HG03575 (cell line): Measurements from ENCODE around the gene CMTM5.

Experiments
- ATAC-seq: cut with Tn5 transposase; IDR thresholded peaks from one replicate; pipeline ENCODE4 v1.9.1; 2021; ENCODE audit not compliant: unreplicated experiment, insufficient number of reproducible peaks, low FRiP score; ENCODE audit errors: extremely low read depth

Gene CMTM5

GRCh38 chr14:23356662-23357061 is 20.2 kb upstream of the CMTM5 start:
- ATAC-seq: no peak

DNA sequence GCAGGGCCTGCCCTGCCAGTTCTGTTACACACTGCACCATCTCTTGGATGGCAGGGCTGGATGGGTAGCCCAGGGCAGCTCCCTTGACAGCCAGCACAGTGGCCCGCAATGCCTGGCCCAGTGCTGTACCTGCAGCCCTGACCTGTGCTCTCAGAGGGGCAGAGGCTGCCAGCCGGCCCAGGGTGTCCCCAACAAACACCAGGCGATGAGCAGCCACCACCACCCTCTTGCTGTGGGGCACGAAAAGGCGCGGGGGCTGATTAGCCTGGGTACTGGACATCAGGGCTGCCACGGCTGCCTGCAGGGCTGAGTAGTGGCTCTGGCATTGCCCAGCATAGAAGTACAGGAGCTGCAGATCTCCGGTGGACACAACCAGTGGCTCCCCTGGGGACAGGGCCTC is 19.6 kb upstream of the CMTM5 start:
- ATAC-seq: no peak

DNA sequence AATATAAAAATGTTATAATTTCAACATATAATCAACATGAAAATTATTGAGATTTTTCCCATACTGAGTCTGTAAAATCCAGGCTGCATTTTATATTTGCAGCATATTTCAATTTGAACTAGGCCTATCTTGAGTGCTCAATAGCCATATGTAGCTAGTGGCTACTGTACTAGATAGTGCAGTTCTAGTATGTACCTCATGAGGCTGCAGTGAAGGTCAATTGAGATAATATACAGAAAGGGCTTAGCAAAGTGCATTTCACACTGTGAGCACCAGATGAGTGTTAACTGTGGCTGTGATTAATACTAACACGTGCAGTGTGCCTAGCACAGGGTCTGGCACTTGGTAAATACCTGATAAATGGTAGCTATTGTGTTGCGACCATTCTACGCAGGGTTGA is 18.8 kb upstream of the CMTM5 start:
- ATAC-seq: no peak

GRCh38 chr14:23358553-23359166 is 18.2 kb upstream of the CMTM5 start:
- no peak for ATAC-seq

- no peak for ATAC-seq
Measured at GRCh38 chr14:23359167-23359626, 17.6 kb upstream of the CMTM5 start.

GRCh38 chr14:23359722-23360447 is 17.0 kb upstream of the CMTM5 start:
- ATAC-seq: no peak

DNA sequence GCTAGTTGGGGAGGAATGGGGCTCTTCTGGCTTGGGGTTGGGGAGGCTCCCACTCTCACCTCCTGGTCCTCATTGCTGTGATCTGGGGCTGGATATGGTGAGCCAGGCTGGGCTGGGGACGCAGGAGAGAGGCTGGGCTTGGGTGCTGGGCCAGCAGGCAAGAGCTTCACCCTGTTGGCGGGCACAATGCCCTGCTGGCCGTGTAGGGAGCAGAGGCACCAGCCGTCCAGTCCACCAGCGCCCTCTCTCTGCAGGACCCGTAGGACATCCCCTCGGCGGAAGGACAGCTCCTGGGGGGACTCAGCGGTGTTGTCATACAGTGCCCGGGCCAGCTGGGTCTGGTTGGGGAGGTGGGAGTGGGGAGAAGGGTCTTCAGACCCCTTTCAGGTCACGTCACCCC is 16.4 kb upstream of the CMTM5 start:
- no peak for ATAC-seq

DNA sequence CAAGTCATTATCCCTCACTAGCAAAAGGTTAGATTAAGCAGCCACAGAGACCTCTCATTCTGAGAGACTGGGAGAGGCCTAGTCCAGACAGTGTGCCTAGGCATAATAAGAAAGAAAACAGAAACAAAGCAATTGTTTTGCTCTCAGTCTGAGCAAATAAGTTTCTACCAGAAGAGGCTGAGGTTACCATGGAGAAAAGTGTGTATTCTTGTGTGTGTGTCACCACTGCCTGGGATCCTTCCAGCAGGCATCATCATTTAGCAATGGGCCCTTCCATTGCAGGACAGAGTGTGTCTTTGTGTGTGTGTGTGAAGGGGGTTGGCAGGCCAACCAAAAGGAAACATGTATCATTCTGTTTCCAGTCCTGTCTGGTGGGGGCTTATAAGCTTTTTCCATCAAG is 15.5 kb upstream of the CMTM5 start:
- no peak for ATAC-seq

DNA sequence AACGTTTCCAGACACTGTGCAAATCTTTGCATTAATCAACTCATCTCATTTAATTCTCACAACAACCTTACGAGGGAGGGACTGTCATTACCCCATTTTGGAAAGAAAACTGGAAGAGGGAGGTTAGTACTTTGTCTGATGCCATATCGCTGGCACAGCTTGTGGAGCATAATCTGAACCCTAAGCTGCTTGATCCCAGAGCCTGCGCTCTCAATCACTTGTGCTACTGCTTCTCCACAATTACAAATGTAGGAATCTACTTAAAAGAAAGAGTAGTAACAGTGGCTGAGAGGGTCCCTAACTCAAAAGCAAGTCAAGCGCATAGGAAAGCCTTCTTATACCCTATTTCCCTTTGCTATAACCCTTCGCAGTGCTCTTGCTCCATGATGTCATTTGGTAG is 15.1 kb upstream of the CMTM5 start:
- no peak for ATAC-seq

GRCh38 chr14:23362200-23362599 is 14.6 kb upstream of the CMTM5 start:
- no peak for ATAC-seq

- ATAC-seq: no peak
Measured at GRCh38 chr14:23364164-23365035, 12.4 kb upstream of the CMTM5 start.

DNA sequence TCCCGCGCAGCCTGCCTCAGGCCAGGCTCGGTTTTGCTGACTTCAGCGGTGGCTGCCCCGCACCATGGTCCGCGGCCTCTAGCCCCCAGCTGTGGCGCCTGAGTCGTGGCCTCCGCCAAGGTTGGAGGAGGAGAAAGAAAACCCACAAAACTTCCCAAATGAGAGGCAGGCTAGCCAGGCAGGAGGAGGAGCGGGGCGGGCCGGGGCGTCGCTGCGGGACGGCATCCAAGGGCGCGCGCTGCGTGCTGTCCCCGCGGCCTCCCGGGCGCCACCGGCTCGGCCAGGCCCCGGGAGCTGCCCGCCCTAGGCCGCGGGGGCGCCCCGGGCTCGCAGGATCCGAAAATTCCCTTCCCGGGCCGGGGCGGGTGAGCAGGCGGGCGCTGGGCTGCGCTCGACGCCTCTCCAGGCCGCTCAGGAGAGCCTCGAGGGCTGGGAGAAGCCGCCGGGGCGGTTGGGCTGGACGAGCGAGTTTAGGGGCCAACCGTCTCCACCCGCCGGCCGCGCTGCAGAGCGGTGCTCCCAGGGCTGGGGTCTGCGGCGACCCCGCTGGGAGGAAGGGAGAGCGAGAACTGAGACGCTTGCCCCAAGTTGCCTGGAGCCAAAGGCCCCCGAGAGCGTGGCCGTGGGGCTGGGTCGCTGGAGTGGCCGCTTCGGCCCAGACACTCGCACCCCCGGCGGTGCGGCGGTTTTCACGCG is 11.7 kb upstream of the CMTM5 start, which contains the start of gene EFS:
Gene EFS (minus strand): TSS at position 137 of the 696 bp plus-strand sequence. CDS start 147 bp downstream, outside the sequence.
- ATAC-seq: no peak

GRCh38 chr14:23365732-23366425 is 11.0 kb upstream of the CMTM5 start:
- ATAC-seq: no peak

DNA sequence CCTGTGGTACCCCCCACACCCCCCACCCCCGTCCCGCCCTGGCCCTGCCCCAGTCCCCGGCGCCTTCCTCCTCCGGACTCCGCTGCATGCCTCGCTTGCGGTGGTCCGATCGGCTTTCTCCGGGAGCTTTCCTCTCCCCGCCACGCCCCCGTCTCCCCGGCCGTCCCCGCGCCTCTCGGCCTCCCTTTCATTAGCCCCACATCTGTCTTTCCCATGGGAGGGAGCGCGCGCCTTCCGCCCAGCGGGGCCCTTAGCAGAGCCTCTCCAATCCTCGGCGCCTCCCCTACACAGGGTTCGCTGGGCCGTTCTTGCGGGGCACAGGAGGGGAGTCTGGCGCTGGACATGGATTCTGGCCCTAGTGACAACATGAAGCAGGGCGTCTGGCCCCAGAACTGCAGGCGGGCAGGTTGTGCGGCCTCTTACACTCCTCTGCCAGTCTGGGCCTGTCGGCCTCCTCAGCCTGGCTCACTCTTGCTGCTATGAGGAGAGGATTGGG is 10.4 kb upstream of the CMTM5 start:
- no peak for ATAC-seq

DNA sequence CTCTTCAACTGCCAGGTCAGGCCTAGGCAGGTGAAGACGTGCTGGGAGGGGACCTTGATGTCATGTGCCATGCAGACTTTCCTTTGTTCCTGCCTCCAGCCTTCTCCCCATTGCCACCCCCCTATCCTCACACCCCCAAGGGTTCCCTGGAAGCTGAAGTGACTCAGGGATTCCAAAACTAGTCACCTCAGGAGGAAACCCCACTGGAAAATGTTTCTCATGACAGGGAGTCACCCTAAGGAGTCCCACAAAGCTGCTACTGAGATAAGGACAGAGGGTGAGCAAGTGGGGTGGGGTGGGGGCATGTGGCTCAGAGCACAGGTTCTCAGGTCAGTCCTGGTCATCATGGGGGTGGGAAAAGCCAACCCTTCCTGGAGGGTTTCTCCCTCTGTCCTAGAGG is 6.6 kb upstream of the CMTM5 start:
- no peak for ATAC-seq

- ATAC-seq: no peak
Measured at GRCh38 chr14:23371865-23372264, 5.0 kb upstream of the CMTM5 start.

DNA sequence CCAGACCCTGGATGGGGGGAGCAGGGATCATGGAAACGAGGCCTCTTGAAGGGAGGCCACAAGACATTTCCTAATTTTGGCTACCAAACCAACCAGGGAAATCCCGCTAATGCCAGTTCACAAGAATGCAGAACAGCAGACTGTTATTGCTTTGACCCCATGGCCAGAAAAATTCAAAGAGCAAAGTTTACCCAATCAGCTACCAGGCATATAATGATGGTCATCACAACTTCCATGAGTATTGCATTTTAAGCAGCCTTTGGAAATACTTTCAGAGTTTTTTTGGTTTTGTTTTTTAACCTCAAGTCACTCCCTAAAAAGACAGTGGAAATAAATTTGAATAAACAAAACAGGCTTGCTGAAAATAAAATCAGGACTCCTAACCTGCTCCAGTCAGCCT is 4.3 kb upstream of the CMTM5 start, which contains the start of gene IL25:
Gene IL25 (plus strand): TSS at position 301 of the 400 bp plus-strand sequence.
- ATAC-seq: no peak

- ATAC-seq: no peak
Measured at GRCh38 chr14:23373041-23373440, 3.8 kb upstream of the CMTM5 start.
